ENCODE measurements around the gene HRK.

- no peak for TF ChIP-seq POLR2AphosphoS5 (IDR thresholded peaks at IDR 0.05; ENCODE audit: borderline replicate concordance, low read depth, low read length)
- TF ChIP-seq EZH2 (IDR thresholded peaks at IDR 0.05): no peak
Measured at GRCh38 chr12:116919706-116920485, 38.7 kb upstream of the HRK start.
